ENCODE data around the gene NACAD.

The NACAD gene

GRCh38 chr7:45073786-45074527 lies 14.8 kb downstream of the NACAD start:
- DNase-seq, result no peak

- no peak for DNase-seq
Observed at GRCh38 chr7:45073031-45073785, 15.6 kb downstream of the NACAD start.

GRCh38 chr7:45072131-45073030 lies 16.4 kb downstream of the NACAD start:
- DNase-seq, result no peak

GRCh38 chr7:45071528-45071927 lies 17.2 kb downstream of the NACAD start:
- no peak for DNase-seq

GRCh38 chr7:45070254-45070642 lies 18.5 kb downstream of the NACAD start:
- DNase-seq, result no peak

- no peak for DNase-seq
Observed at GRCh38 chr7:45069444-45070253, 19.1 kb downstream of the NACAD start.

- DNase-seq, result no peak
Observed at GRCh38 chr7:45068236-45069023, 20.3 kb downstream of the NACAD start.

- DNase-seq, result no peak
Observed at GRCh38 chr7:45067582-45067981, 21.2 kb downstream of the NACAD start.

- DNase-seq, result no peak
Observed at GRCh38 chr7:45066409-45066808, 22.4 kb downstream of the NACAD start.

- no peak for DNase-seq
Observed at GRCh38 chr7:45065031-45065995, 23.5 kb downstream of the NACAD start.

GRCh38 chr7:45064047-45064725 lies 24.6 kb downstream of the NACAD start:
- no peak for DNase-seq

- DNase-seq, result no peak
Observed at GRCh38 chr7:45061806-45062425, 26.9 kb downstream of the NACAD start.

- no peak for DNase-seq
Observed at GRCh38 chr7:45061352-45061751, 27.4 kb downstream of the NACAD start.

GRCh38 chr7:45060295-45060694 lies 28.5 kb downstream of the NACAD start:
- no peak for DNase-seq

GRCh38 chr7:45057878-45058277 lies 30.9 kb downstream of the NACAD start:
- DNase-seq, result no peak

GRCh38 chr7:45055594-45056219 lies 33.1 kb downstream of the NACAD start:
- DNase-seq, result no peak

- DNase-seq, result no peak
Observed at GRCh38 chr7:45055016-45055415, 33.8 kb downstream of the NACAD start.

GRCh38 chr7:45054442-45054841 lies 34.3 kb downstream of the NACAD start:
- no peak for DNase-seq

GRCh38 chr7:45053941-45054340 lies 34.8 kb downstream of the NACAD start:
- DNase-seq, result no peak

All from stimulated activated CD4-positive, alpha-beta T cell treated with anti-CD3 and anti-CD28 coated beads, Interleukin-2, amount 100 ng/mL, for 48 hours (primary cell).